Measurements from ENCODE around the gene COL6A1.

Gene COL6A1

GRCh38 chr21:46006547-46007491 is 25.2 kb downstream of the COL6A1 start:
- DNase-seq, result no peak

- DNase-seq, result no peak
Observed at GRCh38 chr21:46007492-46007868, 25.9 kb downstream of the COL6A1 start.

GRCh38 chr21:46008893-46009621 is 27.5 kb downstream of the COL6A1 start:
- no peak for DNase-seq

- no peak for DNase-seq
Observed at GRCh38 chr21:46009951-46010705, 28.6 kb downstream of the COL6A1 start.

DNA sequence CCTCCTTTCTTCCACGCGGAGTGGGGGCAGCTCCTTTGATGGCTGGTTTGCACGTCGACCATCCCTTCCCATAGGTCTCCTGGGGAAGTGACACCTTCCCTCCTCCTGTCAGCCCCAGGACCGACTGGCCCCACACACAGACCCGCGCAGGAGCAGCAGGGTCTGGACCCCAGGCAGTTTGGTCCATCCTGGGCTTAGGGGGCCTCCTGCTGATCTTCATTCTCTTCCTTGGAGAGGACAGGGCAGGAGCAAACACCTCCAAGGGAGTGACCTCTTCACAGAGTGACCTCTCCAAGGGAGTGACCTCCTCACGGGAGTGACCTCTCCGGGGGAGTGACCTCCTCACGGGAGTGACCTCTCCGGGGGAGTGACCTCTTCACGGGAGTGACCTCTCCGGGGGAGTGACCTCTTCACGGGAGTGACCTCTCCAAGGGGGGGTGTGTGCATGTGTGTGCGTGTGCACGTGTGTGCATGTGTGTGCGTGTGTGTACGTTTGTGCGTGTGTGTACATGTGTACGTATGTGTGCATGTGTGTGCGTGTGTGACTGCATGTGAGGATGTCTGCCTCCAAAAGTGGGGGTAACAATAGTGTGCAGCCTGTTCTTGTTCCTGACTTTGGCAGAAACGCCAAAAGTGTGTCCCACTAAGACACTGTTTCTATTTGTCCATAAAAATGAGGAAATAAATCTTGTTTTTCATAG is 29.8 kb downstream of the COL6A1 start:
- no peak for DNase-seq

DNA sequence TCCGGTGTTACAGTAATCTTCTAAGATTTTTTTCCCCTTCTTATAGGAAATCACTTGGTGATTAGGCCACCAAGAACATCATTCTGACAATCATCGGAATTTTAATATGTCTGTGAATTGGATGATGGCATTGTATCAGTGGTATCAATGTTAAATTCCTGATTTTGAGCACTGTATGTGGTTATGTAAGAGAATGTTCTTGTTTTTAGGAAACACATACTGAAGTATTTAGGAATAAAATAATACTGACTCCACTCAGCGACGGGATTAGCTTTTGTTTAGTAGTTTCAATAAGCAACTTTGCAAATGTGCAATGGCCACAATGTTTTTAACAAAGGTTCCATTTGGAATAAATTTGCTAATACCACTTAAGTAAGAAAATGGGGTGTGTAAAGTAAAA is 30.6 kb downstream of the COL6A1 start:
- no peak for DNase-seq

DNA sequence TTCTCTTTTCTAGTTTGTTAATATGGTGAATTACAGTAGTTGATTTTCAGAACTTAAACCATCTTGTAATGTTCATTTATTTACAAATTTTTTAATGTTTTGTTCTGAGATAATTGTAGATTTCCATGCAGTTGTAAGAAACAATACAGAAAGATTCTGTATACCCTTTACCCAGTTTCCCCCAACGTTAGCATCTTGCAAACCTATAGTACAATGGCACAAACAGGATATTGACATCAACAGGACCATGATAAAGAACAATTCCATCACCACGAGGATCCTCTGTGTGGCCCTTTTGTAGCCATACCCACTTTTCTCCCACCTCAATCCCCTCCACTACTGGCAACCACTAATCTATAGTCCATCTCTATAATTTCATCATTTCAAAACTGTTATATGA is 33.3 kb downstream of the COL6A1 start:
- DNase-seq, result no peak

DNA sequence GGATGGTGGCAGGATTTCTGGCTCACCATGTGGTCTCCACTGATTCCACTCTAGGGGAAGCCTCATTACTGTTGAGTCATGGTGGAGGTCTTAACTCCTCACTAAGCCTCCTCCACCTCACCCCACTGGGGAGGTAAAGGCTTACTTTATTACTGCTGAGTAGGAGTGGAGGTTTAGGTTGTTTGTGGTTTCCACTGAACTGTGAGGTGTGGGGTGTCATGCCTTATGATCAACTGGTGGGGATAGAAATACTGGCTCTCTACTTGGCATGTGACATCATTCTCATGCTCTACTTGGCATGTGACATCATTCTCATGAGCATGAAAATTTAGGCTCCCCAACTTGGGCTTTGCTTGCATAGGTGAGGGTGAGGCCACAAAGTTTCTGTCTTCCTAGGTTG is 35.6 kb downstream of the COL6A1 start:
- DNase-seq, result no peak

- DNase-seq, result no peak
Observed at GRCh38 chr21:46017695-46018094, 36.1 kb downstream of the COL6A1 start.

DNA sequence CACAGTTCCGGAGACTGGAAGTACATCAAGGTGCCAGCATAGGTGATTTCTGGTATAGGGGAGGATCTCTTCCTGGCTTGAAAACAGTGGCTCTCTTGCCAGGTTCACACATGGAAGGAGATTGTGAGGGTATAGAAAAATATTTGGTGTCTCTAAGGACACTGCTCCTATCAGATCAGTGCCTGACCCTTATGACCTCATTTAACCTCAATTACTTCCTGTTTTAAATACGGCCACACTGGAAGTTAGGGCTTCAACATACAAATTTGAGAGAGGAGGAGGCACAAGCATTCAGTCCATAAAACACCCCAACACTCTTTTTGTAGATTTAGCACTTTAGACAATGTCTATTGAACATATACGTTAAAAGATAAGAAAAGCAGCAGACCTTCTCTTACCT is 37.0 kb downstream of the COL6A1 start:
- DNase-seq, result no peak

DNA sequence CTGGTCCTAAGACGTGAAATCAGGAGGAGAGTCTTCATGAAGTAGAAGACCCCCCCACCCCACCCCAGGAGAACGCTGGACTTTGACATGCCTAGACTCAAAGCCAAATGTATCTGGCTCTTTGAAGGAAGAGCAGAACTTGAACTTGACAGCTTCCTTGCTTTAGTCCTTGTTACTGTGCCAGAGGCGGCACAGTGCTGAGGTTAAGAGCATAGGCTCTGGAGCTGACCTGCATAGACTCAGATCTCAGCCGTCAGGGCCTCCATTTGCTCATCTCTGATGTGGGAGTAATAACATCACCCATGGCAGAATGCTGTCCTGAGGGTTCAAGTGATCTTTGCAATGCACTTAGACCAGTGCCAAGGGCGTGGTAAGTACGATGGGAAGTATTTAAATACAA is 39.0 kb downstream of the COL6A1 start:
- no peak for DNase-seq

- no peak for DNase-seq
Observed at GRCh38 chr21:46021398-46021797, 39.8 kb downstream of the COL6A1 start.

GRCh38 chr21:46021978-46022544 is 40.5 kb downstream of the COL6A1 start:
- no peak for DNase-seq

DNA sequence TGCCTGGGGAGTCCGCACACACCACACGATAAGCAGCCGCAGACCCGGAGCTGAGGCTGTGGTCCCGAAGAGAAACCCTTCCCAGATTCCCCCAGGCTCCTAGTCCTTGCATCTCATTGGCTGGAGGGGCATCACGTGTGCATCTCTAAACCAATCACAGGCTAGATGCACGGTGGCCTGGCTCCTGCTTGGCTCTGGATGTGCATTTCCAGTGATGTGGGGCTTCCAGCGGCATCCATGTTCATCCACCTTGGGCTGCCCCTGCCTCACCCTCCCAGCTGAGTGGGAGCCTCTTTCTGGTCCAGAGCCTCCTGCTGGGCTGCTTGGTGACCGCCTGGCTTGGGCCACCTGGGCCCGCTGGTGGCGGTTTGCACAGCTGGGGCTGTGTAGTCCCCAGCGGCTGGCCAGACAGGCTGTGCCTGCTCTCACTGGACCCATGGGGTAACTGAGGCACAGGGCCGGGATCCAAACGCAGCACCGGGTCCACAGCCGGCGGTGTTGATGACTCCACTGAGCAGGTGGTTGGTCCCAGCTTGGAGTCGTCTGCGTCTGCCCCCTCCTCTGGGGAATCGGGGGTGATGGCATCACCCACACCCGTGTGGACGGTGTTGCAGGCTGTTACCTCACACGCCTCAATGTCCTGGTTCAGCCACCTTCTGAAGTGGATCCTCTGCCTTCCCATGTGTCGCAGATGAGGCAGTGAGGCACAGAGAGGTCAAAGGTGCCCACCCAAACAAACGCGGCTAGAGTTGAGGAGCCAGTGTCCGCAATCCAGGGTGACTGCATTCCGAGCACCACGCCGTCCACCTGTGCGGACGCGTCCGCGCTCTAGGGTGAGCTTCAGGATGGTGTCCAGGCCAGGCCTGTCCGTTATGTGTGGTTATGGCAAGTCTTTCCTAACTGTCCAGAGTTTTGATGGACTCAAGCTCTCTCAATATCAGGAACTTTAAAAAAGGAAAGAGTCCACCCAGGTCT is 41.3 kb downstream of the COL6A1 start:
- peak; percentile 4 to 60 for DNase-seq

GRCh38 chr21:46023555-46023954 is 42.0 kb downstream of the COL6A1 start:
- no peak for DNase-seq

GRCh38 chr21:46024141-46024540 is 42.6 kb downstream of the COL6A1 start:
- no peak for DNase-seq

- DNase-seq, result no peak
Observed at GRCh38 chr21:46025113-46025770, 43.7 kb downstream of the COL6A1 start.

- no peak for DNase-seq
Observed at GRCh38 chr21:46027851-46028493, 46.4 kb downstream of the COL6A1 start.

GRCh38 chr21:46028573-46029091 is 47.1 kb downstream of the COL6A1 start:
- DNase-seq, result no peak
